ENCODE results near the gene TSPYL6.
"Not testable (repeated sequence)": the region's sequence is repeated elsewhere in the genome, so short reads cannot be mapped to it uniquely, and the experiment has no call there.

The TSPYL6 gene

DNA sequence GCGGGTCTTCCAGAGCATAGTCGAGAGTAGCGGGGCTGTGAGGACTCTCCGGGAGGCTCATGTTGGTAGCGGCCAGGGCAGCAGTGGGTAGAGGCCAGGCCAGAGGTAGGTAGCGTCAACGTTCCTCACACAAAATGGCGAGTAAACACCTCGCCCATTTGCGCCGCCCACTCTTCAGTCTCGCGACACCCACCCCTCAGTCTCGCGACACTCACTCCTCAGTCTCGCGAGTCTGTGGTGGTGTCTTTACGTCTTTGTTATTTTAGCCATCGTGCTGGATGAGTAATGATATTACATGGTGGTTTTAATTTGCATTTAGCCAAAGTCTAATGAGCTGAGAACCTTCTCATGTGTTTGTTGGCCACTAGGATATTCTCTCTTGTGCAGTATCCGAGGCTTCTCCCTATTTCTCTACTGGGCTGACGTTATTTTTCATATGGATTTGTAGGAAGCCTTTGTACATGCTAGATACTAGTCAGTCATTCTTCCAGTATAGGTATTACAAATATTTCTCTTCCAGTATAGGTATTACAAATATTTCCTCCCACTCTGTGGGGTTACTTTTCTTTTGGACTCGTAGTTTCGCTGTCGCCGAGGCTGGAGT is at the start of gene TSPYL6:
Gene TSPYL6 (minus strand): TSS at position 139 of the 604 bp plus-strand sequence. CDS start 78 bp downstream, at position 61.
- H3K27ac Mint-ChIP-seq, result no peak within 1 kb of the TSS

DNA sequence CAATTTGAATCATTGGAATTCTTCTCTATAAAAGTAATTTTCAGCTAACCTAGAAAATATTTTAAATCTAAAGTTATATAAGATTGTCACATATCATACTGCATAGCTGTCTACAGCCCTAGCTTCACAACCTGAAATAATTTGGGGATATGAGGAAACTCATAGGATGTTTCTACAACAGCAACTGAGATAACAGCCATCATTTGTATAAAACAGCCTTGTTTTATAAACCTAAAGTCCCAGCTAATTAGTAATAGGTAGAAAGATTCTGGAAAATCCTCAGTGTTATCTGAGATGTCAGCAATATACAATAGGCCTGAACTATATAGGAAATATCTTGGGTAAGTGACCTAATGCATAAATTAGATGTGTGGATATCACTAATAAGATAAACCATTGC is 47.6 kb upstream of the TSPYL6 start:
- no peak for DNase-seq (ENCODE audit: low spot score)
- Mint-ChIP-seq H3K4me3 (no peak overlapping the region), H3K27me3 (ENCODE audit: low read depth) (no peaks in the 10 kb centered on the region), H3K36me3 (ENCODE audit: low read depth) (no peaks in the 10 kb centered on the region), H3K9me3 (no peaks in the 10 kb centered on the region), H3K27ac (no peak overlapping the region), H3K4me1 (ENCODE audit: low read depth) (no peaks in the 10 kb centered on the region)

More for the DNA sequence above, at the start of gene TSPYL6:
- no peaks in the 10 kb centered on the region for H3K36me3 Mint-ChIP-seq (ENCODE audit: low read depth)
- H3K4me1 Mint-ChIP-seq (ENCODE audit: low read depth), result no peaks in the 10 kb centered on the region
- no peak within 1 kb of the TSS for H3K4me3 Mint-ChIP-seq
- H3K27me3 Mint-ChIP-seq (ENCODE audit: low read depth), result no peaks in the 10 kb centered on the region
- DNase-seq (ENCODE audit: low spot score), result no peak
- no peaks in the 10 kb centered on the region for H3K9me3 Mint-ChIP-seq

DNA sequence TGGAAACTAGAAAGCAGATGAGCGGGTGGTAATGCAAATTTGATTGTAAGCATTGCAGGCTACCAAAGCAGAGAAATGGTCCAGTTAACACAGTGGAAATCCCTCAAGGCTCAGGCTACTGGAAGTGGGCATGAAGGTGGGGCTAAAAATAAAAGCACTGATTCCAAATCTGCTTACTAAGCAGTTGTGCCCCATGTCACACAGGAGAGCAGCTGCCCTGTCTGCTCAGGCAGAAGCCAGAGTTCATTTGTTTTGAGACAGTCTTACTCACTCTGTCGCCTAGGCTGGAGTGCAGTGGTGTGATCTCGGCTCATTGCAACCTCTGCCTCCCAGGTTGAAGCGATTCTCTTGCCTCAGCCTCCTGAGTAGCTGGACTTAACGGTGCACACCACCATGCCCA is 42.5 kb upstream of the TSPYL6 start:
- Mint-ChIP-seq H3K27ac (no peak overlapping the region), H3K27me3 (ENCODE audit: low read depth) (no peaks in the 10 kb centered on the region), H3K36me3 (ENCODE audit: low read depth) (no peaks in the 10 kb centered on the region), H3K4me1 (ENCODE audit: low read depth) (no peaks in the 10 kb centered on the region), H3K4me3 (no peak overlapping the region), H3K9me3 (no peaks in the 10 kb centered on the region)
- no peak for DNase-seq (ENCODE audit: low spot score)

DNA sequence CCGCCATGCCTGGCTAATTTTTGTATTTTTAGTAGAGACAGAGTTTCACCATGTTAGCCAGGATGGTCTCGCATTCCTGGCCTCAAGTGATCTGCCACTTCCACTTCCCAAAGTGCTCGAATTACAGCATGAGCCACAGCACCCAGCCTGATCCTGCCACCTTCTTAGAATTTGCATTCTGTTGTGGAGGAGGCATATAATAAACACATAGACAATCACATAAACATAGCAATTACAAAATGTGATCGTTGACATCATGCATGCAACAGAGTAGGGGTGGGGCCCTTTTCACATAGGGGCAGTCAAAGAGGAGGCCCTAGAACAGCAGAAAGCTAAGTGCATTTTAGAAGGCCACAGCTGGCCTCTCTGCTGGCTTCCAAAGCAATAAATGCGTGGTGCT is 39.9 kb upstream of the TSPYL6 start:
- no peak for DNase-seq (ENCODE audit: low spot score)
- no peaks in the 10 kb centered on the region for H3K36me3 Mint-ChIP-seq (ENCODE audit: low read depth)

DNA sequence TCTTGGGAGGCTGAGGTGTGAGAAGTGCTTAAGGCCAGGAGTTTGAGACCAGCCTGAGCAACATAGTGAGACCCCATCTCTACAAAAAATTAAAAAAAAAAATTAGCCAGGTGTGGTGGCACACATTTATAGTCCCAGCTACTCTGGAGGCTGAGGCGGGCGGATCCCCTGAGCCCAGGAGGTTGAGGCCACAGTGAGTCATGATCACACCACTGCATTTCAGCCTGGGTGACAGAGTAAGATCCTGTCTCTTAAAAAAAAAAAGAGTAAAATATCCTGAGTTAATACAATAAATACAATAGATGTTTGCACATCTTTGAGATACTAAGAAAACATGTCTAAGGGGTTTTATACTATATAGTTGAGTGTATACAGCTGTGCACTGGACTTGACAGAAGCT is 38.6 kb upstream of the TSPYL6 start:
- H3K27me3 Mint-ChIP-seq (ENCODE audit: low read depth); DNase-seq (ENCODE audit: low spot score); H3K36me3 Mint-ChIP-seq (ENCODE audit: low read depth); H3K9me3 Mint-ChIP-seq; H3K27ac Mint-ChIP-seq; H3K4me1 Mint-ChIP-seq (ENCODE audit: low read depth); H3K4me3 Mint-ChIP-seq: not testable (repeated sequence)

More for the DNA sequence above, 39.9 kb upstream of the TSPYL6 start:
- Mint-ChIP-seq H3K4me3 (no peak overlapping the region), H3K4me1 (ENCODE audit: low read depth) (no peaks in the 10 kb centered on the region), H3K27me3 (ENCODE audit: low read depth) (no peaks in the 10 kb centered on the region), H3K9me3 (no peaks in the 10 kb centered on the region), H3K27ac (no peak overlapping the region)

DNA sequence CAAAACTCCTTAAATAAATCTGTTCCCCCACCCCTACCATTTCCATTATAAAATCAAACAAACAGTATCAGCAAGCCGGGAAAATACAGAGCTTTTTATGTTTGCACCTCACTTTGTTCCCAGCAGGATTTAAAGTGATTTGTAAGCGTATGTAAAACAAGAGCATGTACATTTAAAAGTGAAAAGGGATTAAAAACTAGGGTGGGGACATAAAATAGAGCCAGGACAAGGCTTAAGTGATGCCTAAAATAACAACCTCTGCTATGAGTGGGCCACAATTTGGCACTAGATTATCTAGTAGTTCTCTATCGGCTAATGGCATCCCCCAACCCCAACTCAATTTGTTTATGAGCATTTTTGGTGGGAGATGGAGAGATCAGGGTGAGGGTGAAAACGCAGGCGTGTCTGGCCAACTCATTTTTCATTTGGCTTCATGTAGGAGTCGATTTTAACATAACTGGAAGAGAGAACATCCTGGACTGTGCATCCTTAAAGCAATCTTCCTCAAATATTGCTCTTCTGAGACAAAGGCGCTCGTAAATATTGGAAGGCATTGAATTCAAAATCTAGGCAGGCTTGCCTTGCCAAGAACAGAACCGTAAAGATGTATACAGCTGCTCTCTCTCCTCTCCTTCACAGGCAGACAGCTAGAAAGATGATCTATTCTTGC is 34.5 kb upstream of the TSPYL6 start:
- Mint-ChIP-seq H3K36me3 (ENCODE audit: low read depth) (no peaks in the 10 kb centered on the region), H3K27ac (no peak overlapping the region), H3K27me3 (ENCODE audit: low read depth) (no peaks in the 10 kb centered on the region), H3K4me3 (no peak overlapping the region), H3K4me1 (ENCODE audit: low read depth) (no peaks in the 10 kb centered on the region), H3K9me3 (no peaks in the 10 kb centered on the region)
- no peak for DNase-seq (ENCODE audit: low spot score)

DNA sequence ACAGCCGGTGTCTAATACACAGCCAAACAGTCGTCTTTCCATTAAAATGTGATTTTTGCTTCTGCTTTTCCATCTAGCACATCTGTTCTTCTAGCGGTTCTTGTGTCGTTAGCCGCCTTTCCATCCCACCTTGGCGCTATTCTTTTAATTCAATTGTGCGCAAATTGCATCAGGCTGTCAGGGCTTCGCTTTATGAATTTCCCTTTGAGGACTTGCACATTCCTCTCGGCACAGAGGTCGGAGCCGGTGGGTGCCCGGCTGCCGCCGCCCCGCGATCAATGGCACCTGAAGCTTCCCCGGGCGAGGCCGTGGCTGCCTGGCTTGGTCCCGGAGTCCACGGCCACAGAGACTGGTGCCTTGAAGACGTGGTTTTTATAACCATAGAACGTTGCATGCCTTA is 33.9 kb upstream of the TSPYL6 start:
- no peaks in the 10 kb centered on the region for H3K27me3 Mint-ChIP-seq (ENCODE audit: low read depth)
- no peaks in the 10 kb centered on the region for H3K36me3 Mint-ChIP-seq (ENCODE audit: low read depth)
- no peak for DNase-seq (ENCODE audit: low spot score)
- no peaks in the 10 kb centered on the region for H3K9me3 Mint-ChIP-seq
- H3K4me1 Mint-ChIP-seq (ENCODE audit: low read depth), result no peaks in the 10 kb centered on the region
- no peak overlapping the region for H3K4me3 Mint-ChIP-seq
- H3K27ac Mint-ChIP-seq, result no peak overlapping the region

DNA sequence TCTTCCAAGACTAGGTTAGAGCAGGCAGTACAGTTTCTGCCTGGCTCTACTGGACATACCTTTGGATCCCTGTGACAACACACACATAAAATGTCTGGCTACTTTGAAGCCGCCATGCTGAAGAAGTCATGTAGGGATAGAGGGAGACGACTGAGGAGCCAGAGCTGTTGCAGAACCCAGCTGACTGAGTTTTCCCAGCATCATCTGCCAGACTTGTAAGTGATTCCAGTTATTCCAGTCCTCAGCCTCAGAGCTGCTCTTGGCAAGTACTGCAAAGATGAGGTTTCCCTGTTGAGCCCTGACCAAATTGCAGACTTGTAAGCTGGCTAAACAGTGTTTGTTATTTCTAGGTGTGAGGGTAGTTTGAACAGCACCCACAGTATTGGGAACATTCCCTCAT is 31.5 kb upstream of the TSPYL6 start:
- H3K27me3 Mint-ChIP-seq (ENCODE audit: low read depth), result no peaks in the 10 kb centered on the region
- H3K4me3 Mint-ChIP-seq, result no peak overlapping the region
- H3K27ac Mint-ChIP-seq, result no peak overlapping the region
- H3K9me3 Mint-ChIP-seq, result no peaks in the 10 kb centered on the region
- no peak for DNase-seq (ENCODE audit: low spot score)
- H3K4me1 Mint-ChIP-seq (ENCODE audit: low read depth), result no peaks in the 10 kb centered on the region
- H3K36me3 Mint-ChIP-seq (ENCODE audit: low read depth), result no peaks in the 10 kb centered on the region

DNA sequence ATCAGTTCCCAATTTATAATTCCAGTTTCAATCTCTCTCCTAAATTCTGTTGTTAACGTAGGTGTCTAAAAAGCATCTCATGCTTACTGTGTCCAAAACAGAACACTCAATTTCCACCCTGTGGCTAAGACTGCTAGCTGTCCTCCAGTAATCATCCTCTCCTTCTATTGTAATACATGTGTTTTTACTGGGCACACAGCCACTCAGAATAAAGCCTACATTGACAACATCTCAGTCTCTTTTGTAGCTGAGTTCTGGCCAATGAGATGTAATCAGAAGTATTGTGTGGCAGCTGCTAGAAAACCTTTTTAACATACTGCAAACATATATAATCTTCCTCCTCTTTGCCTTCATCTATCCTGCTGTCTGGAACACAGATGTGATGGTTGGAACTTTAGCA is 29.4 kb upstream of the TSPYL6 start:
- DNase-seq (ENCODE audit: low spot score), result no peak
- H3K36me3 Mint-ChIP-seq (ENCODE audit: low read depth), result no peaks in the 10 kb centered on the region
- H3K4me3 Mint-ChIP-seq, result no peak overlapping the region
- no peak overlapping the region for H3K27ac Mint-ChIP-seq
- no peaks in the 10 kb centered on the region for H3K9me3 Mint-ChIP-seq
- no peaks in the 10 kb centered on the region for H3K4me1 Mint-ChIP-seq (ENCODE audit: low read depth)
- no peaks in the 10 kb centered on the region for H3K27me3 Mint-ChIP-seq (ENCODE audit: low read depth)

DNA sequence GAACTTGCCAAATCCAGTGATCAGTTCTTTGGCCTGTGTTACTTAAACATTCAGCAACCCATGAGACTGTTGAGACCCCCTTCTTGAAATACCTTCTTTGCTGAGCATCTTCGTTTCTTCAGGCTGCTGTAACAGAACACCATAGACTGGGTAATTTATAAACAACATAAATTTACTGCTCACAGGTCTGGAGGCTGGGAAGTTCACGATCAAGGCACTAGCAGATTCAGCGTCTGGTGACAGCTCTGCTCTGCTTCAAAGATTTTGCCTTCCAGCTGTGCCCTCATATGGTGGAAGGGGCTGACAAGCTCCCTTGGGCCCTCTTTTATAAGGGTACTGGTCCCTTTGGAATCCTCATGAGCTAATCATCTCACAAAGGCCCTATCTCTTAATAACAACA is 28.8 kb upstream of the TSPYL6 start:
- no peaks in the 10 kb centered on the region for H3K9me3 Mint-ChIP-seq
- DNase-seq (ENCODE audit: low spot score), result no peak
- H3K4me3 Mint-ChIP-seq, result no peak overlapping the region
- H3K27ac Mint-ChIP-seq, result no peak overlapping the region
- no peaks in the 10 kb centered on the region for H3K4me1 Mint-ChIP-seq (ENCODE audit: low read depth)
- H3K27me3 Mint-ChIP-seq (ENCODE audit: low read depth), result no peaks in the 10 kb centered on the region
- no peaks in the 10 kb centered on the region for H3K36me3 Mint-ChIP-seq (ENCODE audit: low read depth)

DNA sequence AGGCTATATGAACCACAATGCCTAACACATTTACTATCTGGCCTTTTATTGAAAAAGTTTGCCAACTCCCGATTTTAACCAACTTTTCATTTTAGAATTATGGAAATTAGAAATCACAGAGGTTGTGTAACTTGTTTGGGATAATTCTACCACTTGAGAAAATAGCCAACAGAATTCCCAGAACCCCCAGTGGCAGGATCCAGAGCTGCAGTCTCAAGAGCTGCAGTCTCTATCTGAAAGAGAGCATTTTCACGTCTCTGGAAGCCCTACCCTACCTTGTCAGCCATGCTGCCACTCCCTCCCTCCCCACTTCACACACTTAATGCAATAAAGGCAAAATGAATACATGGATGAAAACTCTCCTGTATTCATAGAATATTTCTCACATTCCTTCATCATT is 23.4 kb upstream of the TSPYL6 start:
- Mint-ChIP-seq H3K27me3 (ENCODE audit: low read depth) (no peaks in the 10 kb centered on the region), H3K36me3 (ENCODE audit: low read depth) (no peaks in the 10 kb centered on the region), H3K4me1 (ENCODE audit: low read depth) (no peaks in the 10 kb centered on the region), H3K27ac (no peak overlapping the region), H3K4me3 (no peak overlapping the region), H3K9me3 (no peaks in the 10 kb centered on the region)
- no peak for DNase-seq (ENCODE audit: low spot score)

DNA sequence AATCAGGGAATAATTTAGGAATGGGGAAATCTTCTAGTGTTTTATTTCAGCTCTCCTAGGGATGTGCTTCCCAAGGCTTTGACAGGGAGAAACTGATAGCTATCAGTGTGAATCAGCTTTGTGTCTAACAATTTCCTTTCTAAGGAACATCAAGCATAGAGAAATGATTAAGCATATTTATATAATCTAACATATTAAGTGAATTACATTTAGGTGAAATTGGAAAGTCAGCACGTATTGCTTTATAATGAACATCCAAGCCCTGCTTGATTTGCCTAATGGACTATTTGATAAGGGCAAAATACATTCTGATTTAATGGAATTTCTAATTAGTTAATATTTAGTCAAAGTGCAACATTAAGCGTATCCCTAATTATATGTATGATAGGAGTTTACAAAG is 19.5 kb upstream of the TSPYL6 start:
- Mint-ChIP-seq H3K36me3 (ENCODE audit: low read depth) (peaks cover 1% of the 10 kb centered on the region), H3K9me3 (peaks cover 4% of the 10 kb centered on the region), H3K4me1 (ENCODE audit: low read depth) (peaks cover 7% of the 10 kb centered on the region), H3K27me3 (ENCODE audit: low read depth) (no peaks in the 10 kb centered on the region), H3K27ac (no peak overlapping the region), H3K4me3 (no peak overlapping the region)
- DNase-seq (ENCODE audit: low spot score), result no peak

DNA sequence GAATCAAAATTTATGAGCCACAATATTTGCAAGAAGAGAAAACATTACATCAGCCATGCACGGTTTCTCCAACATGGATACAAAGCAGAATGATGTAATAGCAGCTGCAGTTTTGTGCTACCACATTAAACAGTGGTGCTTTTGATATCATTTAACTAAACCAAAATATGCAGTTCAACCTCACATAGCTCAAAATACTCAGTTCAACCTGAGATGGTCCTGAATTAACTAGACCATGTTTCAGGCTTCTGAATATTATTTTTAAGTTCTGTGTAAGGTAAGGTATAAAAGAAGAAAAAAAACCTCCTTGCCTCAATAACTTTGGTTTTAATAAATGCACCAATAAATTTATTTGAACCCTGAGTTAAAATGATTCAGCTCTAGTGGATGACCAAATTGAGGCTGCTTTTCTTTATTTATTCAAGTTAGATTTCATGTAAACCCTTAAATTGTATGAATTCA is 18.8 kb upstream of the TSPYL6 start:
- Mint-ChIP-seq H3K4me3 (no peak overlapping the region), H3K4me1 (ENCODE audit: low read depth) (peaks cover 7% of the 10 kb centered on the region), H3K9me3 (peaks cover 4% of the 10 kb centered on the region), H3K27me3 (ENCODE audit: low read depth) (no peaks in the 10 kb centered on the region), H3K36me3 (ENCODE audit: low read depth) (peaks cover 1% of the 10 kb centered on the region), H3K27ac (no peak overlapping the region)
- DNase-seq (ENCODE audit: low spot score), result no peak

DNA sequence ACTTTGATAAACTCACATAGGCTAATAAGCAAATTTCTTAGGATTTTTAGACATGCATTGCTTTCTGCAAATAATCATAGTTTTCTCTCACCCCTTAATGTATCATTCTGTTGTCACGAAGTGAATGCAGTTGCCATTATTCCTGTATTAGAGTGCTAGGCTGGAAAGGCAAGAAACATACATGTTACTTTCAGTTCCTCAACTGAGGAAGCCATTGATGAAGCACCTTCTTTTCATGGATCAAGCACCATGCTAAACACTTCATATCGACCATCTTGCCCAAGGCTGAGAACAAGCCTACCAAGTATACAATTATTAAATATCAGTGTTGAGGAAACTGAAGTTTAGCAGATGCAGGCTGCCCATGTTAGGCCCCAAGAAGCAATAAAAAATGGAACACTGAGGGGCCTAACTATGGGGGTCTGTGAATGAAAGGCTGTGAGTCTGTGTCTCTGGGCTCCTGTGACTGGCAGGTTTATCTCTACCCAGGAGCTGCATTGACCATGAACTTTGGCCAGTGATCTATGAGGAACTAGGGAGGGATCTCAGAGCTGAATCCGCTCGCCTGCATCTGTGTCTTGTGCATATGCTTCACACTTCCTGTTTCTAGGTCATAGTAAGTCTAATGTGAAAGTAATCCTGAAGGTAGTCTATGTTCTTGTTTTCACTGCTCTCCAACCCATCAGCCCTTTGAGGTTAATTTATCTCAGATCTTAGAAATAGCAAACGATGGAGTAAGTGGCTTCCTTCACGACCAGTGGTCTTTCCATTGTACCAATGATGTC is 16.0 kb upstream of the TSPYL6 start:
- no peaks in the 10 kb centered on the region for H3K27me3 Mint-ChIP-seq (ENCODE audit: low read depth)
- H3K27ac Mint-ChIP-seq, result no peak overlapping the region
- no peak for DNase-seq (ENCODE audit: low spot score)
- H3K9me3 Mint-ChIP-seq, result peaks cover 4% of the 10 kb centered on the region
- H3K36me3 Mint-ChIP-seq (ENCODE audit: low read depth), result peaks cover 1% of the 10 kb centered on the region
- no peak overlapping the region for H3K4me3 Mint-ChIP-seq
- H3K4me1 Mint-ChIP-seq (ENCODE audit: low read depth), result peaks cover 7% of the 10 kb centered on the region

All from T-helper 2 cell treated with Interferon-gamma antibody and Interleukin-4, amounts not matched to agents 5 μg/mL and 100 μg/mL, for 36 hours (primary cell).